ENCODE data around the gene CUEDC1.
"Not testable (repeated sequence)": the region's sequence is repeated elsewhere in the genome, so short reads cannot be mapped to it uniquely, and the experiment has no call there.

Gene CUEDC1

DNA sequence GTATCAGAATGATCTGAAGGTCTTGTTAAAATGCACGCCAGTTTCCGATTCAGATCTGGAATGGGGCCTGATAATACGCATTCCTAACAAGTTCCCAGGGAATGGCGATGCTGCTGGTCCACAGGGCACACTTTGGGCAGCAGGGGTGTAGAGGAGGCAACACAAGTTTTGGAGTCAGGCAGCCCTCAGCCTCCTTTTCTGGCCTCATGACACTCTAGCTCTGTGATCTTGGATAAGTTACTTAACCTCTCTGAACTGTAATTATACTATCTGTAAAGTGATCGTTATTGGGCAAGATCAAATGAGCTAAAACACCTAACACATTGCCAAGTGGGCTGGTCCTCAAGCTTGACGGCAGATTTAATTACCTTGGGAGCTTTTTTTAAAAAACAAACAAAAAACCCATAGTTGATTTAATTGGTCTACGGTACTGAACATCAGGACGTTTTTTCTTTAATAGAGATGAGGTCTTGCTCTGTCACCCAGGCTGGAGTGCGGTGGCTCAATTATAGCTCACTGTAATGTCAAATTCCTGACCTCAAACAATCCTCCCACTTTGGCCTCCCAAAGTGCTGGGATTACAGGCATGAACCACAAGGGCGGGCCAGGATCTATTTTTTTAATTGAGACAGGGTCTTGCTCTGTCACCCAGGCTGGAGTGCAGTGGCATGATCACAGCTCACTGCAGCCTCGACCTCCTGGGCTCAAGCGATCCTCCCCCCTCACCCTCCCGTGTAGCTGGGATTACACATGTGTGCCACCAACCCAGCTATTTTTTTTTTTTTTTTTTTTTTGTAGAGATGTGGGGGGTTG is 95.4 kb downstream of the CUEDC1 start:
- no peak for DNase-seq (ENCODE audit: low spot score)

DNA sequence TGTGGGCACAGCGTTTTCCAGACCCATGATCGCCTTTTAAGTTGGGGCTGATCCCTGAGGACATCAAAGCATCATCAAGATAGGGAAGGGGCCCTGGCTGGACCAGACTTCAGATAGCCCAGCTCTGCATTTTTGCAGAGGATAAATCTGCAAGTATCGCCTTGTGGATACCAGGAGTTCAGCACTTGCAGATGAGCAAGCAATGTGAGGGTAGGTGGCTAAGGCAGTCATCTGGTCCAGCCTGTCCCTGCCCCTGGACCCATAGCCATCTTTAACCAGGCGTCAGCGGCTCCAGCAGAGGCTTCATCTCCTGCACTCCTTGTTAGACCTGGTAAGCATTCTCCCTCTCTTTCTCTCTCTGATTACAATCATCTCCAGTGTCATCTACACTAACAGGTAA is 96.4 kb downstream of the CUEDC1 start:
- no peak for DNase-seq (ENCODE audit: low spot score)

DNA sequence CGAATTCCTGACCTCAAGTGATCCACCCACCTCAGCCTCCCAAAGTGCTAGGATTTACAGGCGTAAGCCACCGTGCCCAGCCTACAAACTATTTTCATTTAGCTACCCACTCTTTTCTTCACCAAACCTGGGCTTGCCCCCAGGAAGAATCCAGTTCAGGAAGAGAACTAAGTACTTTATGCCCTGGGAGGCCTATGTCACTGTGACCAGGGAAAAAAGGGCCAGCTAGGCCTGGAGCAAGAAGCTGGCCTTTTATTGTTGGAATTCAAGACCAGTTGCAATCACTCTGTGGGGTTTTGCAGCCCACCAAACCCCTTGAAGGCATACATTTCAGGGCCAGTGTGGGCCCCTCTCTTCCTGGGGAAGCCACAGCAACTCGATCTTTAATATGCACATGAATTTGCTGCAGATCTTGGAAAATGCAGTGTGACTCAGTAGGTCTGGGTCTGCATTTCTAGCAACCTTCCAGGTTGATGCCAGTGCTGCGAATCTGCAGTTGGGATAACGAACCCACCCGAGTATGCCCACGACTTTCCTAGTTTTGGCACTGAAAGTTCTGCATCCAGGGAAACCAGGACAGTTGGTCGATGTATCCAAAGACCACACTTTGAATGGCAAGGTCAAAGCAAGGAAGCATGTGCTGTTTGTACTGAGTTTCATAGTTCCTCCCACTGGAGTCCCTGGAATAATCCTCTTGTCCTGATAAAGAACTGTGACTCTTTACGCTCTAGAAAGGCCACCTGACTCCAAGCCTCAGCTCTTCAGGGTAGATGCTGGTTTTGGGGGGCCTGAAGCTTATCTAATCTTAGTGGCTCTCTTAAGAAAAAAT is 98.2 kb downstream of the CUEDC1 start:
- no peak for DNase-seq (ENCODE audit: low spot score)

DNA sequence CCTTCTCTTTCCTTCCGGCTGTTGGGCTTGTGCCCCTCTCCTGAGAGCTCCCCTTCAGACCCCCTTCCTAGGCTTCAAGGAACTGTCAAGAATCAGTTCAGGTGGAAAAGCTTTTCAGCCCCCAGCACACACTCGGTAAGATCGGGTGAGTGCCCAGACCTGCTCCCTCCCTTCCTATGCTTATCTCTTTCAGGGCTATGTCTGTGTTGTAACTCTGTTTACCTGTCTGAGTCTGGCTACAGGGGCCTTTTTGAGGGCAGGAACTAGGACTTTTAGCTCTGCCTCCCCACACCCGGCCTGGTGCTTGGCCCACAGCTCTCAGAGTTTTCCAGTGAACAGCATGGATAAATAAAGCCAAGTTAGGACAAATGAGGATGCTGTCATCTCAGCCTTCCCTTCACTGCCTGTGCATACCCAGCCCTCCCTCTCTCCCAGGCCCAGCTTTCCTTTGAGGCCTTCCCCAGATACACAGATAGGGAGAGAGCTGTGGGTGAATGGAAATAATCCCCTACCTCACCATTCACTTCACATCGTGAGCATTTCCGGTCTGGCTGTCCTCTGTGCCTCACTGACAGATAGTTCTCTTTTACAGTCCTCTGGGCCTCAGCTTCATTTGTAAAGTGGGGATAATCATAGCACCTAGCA is 99.7 kb downstream of the CUEDC1 start:
- DNase-seq (ENCODE audit: low spot score) = no peak

DNA sequence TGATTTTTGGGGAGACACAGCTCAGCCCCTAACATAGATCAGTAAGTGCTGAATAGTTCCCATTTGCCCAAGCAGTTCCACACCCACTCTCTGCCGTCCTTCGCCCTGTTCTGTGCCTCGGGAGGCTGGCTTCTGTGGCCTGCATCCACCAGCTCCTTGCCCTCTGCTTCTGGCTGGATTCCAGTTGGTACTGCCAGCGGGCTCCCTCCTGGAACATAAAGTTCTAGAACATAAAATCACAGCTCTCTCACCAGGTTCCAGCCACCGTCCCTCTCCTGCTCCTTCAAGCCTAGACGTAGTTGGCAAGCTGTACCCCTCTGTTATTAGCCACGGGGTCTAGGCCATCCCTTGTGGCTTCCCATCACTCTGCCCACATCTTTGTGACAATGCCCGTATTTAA is 101.5 kb downstream of the CUEDC1 start:
- DNase-seq (ENCODE audit: low spot score) = no peak

DNA sequence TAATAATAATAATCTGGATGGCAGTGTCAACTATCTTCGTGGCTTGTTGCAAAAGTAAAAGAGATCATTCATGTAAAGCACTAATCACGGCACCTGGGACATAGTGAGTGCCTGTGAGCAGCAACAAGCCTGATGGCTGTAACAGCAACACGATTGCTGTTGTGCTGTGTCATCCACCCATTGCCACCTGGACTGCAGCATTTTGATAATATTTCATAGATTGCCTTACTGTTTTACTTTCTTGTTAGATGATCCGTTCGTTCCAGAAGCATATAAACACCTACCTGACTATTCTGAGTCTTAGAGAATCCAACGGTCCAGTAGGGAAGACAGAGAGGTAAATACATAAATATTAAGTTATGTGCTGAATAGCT is 102.3 kb downstream of the CUEDC1 start:
- no peak for DNase-seq (ENCODE audit: low spot score)

DNA sequence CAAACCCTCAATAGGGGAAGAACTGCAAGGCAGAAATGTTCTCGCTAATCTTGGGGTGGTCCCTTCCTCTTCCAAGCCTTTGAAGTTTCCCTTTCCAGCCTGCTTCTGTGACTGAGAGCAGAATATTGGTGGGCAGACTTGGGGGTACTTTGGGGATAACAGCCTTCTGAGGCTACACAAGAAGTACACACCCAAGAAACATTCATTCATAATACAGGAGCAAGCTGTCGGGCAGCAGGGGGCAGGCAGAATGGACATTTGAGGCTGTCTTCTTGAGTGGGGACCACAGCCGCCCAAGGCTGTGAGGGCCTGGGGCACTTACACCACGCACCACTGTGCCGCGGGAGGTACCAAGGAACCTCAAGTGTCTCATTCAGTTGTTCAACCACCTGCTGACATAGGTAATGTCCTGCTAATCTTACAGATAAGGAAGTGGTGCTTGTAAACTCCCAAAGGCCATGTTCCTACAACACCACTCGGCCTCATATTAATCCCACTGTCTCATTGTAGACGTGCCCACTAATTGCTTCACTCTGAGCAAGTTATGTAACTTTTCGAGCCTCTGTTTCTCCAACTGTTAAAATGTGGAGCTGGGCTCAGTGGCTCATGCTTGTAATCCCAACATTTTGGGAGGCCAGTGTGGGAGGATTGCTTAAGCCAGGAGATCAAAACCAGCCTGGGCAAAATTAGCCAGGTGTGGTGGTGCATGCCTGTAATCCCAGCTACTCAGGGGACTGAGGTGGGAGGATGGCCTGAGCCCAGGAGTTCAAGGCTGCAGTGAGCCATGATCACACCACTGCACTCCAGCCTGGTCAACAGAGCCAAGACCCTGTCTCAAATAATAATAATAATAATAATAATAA is 102.9 kb downstream of the CUEDC1 start:
- DNase-seq (ENCODE audit: low spot score) = no peak

DNA sequence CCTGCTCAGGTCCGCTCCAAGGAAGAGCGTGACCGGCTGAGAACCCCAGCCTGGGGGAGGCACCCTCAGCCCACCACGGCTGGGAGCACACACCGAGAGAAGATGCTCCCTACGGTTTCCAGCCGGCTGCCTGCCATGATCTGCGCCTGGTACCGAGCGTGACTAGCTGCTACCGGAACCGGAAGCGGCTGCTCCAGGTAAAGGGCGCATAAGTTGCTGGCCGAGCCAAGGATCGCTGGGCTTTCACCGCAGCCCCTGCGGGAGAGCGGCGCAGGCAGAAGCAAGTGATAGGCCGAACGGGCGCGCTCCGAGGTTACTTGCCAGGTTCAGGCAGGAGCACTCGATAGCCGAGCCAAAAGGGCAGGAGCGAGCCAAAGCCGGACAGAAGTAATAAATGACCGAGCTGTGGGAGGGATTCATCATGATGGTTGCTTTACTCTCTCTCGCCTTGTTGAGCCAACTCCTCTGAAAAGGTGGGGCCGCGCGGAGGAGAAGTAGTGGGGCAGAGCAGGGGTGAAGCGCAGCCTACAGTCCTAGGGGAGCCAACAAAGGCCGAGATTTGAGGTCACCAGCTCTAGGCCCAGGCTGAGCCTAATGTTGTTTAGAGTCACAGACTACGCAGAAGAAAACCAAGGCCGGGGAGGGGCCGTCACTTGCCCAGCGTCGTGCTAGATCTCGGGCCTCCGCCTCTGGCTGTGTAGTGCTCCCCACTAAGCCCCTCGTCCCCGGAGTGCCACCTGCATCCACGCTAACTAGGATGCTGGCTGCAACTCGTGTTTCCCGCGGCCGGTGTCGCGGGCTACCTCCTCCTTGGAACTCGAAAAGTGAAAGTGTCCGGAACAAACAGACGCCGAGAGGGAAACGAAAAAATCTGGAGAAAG is 105.1 kb downstream of the CUEDC1 start, which contains the start of gene MRPS23:
Gene MRPS23 (minus strand): TSS at position 171 of the 881 bp plus-strand sequence. CDS start 34 bp downstream, at position 137.
- peak; percentile 92 for DNase-seq (ENCODE audit: low spot score)

DNA sequence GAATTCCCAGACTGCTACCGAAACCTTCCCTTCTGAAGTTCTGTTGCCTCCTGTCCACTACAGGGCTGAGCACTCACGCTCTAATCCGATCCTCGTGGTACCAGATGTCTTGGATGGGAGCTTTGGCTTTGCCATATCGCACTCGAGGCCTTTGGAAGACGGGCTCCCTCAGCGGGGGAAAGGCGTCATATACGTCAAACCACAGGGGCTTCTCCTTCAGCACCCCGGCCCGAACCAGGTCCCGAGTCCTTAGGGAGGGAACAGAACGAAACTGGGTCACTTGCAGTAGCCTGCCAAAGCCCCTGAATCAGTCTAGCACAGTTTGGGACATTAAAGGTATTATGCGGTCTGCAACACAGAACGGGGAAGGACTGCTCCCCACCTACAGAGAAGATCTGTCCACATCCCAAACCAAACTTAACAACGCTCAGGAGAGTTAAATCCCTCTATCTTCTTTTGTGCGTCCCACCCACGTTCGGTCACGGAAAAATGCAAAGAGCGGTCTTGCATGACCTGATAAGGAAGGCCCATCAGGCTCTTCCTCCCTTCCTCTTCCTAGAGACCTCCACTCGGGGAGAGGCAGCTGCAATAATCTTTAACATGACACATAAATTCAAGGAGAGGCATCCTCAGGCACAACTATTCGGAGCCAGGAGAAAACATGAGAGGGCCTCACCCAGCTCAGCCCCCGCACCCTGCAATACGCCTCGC is 105.9 kb downstream of the CUEDC1 start:
- DNase-seq (ENCODE audit: low spot score) = no peak

DNA sequence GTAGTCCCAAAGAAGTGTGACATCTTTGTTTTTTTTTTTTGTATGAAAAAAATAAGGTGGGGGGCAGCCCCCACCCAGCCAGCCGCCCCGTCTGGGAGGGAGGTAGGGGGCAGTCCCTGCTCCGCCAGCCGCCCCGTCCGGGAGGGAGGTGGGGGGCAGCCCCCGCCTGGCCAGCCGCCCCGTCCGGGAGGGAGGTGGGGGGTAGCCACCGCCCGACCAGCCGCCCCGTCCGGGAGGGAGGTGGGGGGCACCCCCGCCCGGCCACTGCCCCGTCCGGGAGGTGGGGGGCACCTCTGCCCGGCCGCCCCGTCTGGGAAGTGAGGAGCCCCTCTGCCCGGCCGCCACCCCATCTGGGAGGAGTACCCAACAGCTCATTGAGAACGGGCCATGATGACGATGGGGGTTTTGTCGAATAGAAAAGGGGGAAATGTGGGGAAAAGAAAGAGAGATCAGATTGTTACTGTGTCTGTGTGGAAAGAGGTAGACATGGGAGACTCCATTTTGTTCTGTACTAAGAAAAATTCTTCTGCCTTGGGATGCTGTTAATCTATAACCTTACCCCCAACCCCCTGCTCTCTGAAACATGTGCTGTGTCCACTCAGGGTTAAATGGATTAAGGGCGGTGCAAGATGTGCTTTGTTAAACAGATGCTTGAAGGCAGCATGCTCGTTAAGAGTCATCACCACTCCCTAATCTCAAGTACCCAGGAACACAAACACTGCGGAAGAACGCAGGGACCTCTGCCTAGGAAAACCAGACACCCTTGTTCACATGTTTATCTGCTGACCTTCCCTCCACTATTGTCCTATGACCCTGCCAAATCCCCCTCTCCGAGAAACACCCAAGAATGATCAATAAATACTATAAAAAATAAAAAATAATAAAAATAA is 108.9 kb downstream of the CUEDC1 start:
- not testable (repeated sequence) for DNase-seq (ENCODE audit: low spot score)

DNA sequence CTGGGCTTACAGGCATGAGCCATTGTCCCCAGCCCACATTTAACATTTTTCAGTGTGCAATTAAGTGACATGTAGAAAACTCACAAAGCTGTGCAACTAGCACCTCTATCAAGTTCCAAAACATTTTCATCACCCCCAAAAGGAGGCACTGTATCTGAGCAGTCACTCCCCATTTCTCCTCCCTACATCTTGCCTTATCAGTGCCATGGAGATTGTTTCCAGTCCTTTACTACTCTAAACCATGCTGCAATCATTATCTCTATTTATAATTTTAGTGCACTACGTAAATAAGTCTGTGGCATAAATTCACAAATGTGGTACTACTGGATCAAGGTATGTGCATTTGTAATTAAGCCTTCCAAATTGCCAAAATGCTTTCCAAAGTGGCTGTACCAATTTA is 112.9 kb downstream of the CUEDC1 start:
- DNase-seq (ENCODE audit: low spot score) = no peak

DNA sequence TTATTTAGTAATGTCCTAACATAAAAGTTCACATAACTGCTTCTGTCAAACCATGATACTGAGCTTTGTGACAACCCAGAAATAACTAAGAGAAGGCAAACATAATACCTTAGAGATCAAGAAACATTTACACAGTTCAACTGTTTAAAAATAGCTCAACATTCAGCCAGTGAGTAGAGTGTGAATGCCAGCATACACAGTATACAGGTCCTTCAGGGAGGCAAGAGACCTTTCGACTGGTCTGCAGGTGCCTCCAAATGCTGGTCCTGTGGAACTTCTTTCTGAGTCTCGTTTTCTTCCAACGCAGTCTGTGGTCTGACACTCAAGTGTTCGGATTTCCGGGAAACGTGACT is 115.7 kb downstream of the CUEDC1 start:
- DNase-seq (ENCODE audit: low spot score) = no peak

DNA sequence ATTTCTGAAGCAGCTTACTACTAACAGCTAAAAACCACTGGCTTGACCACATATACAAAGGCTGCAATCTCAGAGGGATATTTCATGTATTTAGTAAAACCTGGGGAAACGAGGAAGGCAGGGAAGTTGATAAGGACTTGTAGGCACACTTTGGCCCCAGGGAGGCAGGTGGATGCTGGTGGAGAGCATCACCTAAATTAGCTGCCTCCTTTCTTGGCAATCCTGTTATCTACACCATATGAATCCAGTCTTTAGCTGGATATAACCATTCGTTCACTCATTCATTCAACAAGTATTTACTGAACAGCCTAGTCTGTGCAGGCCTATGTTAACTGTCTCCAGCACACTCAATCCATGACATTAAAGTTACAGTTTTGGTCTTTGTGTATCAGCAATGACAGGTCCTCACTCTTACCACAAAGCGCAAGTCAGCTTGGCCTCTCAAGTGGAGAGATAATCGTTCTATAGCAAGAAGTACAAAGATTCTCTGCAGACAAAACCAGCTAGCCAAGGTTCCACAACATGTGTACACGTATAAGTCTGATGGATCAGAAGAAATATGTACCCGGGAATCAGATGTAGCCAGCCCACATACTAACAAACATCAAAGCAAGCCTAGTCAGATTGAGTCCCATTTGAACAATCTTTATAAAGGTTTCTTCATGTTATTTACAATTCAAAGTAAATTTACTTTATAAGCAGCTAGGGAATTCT is 116.2 kb downstream of the CUEDC1 start:
- no peak for DNase-seq (ENCODE audit: low spot score)

DNA sequence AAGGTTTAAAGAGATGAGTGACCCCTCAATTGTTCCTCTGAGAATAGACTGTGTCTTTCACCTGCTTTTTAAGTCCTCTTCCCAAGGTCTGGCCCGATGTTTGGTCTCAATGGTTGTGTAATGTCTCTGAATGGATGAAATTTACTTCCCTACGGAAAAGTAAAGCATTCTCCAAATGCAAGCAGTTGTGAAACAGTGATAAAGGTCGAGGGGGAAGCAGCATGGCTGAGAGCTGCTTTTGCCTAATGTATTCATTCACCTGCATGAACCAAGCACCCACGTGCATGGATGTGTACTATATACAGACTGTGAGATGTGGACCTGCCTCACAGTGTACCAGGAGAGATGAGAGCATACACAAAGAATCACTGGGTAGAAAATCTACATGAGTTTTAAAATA is 116.8 kb downstream of the CUEDC1 start:
- no peak for DNase-seq (ENCODE audit: low spot score)

DNA sequence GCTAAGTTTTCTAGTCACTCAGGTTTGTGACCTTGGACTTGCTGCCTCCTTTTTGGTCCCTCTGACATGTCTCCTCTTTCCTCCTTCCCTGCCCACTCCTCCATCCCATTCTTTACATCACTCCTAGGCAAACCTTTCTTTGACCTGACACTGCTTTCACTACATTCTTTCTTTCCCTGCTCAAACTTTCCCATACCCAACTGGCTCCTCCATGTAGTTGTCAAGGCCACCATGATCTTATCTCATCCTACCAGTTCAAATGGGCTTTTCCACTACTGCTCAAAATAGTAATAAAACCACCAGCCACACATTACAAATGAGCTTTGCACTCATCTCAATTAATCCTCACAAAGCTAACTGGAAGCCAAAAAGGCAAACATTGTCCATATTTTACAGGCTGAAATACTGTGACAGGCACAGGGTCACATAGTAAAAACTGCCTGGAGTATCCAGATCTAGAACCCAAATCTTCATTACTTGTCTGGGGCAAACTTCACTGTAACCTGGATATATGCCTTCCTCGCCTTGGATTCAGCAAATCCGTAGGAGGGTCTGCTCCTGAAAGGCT is 119.8 kb downstream of the CUEDC1 start:
- no peak for DNase-seq (ENCODE audit: low spot score)

DNA sequence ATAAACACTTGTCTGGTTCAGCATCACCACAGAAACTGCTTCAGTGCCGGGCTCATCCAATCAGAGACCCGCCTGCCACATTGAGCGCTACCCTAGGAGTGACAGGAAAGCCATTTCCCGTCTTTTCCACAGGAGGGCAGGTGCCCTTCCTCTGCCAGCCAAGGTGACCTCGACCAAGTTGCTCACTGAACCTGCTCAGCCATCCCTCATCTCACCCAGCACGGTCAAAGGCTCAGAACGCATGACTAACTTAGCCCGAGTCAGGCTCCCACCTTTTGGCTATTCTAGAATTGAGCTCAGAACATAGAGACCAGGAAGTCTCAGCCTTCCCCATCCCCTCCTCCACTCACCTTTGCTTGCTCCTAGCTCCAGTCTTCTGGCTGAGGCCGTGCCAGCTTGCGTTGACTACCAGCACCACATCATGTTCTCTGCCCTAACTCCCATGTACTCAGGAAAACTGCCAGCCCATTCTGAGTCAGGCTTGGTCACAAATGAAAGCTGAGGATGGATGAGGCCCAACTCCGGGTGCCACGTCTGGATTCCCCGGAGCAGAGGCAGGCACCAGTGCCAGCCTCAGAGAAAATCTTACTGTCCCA is 121.0 kb downstream of the CUEDC1 start:
- DNase-seq (ENCODE audit: low spot score) = no peak

DNA sequence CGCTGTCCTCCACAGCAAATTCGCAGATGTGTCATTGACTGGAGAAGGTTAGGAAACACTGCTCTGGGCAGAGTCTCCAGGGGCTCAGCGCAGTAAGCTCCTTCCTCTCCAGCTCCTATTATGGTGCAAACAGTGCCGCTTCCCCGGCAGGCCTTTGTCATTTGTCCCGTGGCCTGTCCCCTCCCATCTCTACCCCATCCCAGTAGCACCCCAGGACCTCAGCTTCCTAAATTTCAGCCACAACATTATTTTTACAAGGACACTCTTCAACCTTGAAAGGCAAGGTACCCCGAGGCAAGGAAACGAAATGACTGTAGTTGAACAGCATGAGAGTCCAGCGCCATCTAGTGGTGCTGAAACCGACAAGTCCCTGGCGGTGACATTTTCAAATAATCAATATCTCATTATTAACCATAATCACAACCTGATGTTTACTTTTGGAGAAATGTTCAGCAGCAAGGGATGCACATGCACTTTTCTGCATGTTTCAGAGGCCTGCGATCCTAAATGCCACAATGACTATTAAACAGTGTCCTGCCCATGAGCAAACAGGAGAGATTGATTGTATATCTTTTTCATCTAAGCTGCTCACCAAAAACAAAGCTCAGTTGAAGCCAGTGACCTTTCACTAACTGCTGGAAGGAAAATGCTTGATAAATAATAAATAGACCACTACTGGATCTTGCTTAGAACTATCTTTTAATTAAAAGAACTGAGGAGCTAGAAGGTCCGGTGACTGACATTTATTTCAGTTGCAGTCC is 121.9 kb downstream of the CUEDC1 start:
- peak; percentile 51 for DNase-seq (ENCODE audit: low spot score)
